Measurements from ENCODE around the gene ATP8B1. TPM values are rescaled to one million over a fixed set of nuclear protein-coding genes. Genes with fewer than 3 reads are reported as not detected.

The ATP8B1 gene
- total RNA-seq, 1 experiment from 2014 or later = 15.9 TPM

DNA sequence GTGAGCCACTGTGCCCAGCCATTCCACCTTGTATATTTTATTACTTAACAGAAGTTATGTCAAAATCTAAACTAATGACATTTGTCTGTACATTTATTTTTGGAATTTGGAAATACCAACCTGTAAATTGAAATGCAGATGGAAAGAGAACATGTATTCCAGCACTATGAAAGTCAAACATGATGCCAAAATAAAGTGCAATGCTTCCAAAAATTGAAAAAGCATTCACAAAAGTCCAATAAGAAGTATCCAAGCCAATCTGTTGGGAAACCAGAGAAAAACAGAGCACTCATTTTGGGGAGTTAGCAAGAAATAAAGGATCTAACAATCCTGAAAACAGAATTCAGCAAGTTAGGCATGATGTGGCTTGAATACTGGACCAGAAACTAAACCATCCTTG lies 151.2 kb downstream of the ATP8B1 start (continued):
- TF ChIP-seq REST (IDR thresholded peaks at IDR 0.05; ENCODE audit: low read depth) = no peak

DNA sequence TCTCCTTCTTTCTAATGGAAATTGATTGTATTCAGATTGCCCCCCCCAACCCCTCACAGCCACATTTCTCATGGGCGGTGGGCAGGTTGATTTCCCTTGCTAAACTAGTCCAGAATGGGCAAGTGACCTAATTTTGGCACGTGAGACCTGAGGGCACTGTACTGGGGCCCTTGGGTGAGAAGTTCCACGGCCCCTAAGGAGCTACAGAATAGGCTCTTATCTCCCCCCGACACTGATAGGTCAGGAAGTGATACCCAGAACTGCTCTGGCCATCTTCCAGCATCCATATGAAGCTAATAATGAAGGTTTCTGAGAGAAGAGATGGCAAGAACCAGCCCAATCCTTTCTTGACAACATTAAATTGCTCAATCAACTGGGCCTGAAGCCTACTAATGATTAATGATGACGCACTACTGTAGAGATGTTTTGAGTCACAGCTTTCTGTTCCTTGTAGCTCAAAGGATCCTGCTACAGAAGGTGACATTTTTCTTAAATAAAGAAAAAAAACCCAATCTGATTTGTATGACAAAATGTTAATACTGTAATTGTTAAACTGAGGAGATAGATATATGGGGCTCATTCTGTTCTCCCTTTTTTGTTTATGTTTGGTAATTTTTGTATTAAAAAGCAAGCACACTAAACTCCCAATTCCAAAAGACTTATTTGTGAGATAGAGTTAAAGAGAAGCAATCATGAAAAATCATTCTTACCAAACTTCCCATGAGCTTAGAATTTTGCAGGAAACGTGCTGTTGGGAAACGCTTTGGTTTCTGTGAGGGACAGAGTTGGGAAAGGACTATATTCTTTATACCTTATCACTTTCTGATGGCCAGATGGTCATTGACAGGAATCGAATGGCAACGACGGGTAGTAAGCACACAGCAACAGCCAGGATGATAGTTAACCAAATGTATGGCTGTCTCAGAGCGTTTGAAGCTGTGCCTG lies 153.3 kb downstream of the ATP8B1 start:
- Histone ChIP-seq H3K4me2 (ENCODE audit: low read length) (no peak overlapping the region), H3K4me3 (replicated peaks in 1 of 2; ENCODE audit: low read depth in 1 of 2, low read length in 2 of 2) (no peak overlapping the region), H3K9ac (ENCODE audit: low read length) (no peak overlapping the region), H3K27me3 (ENCODE audit: insufficient read depth, low read length) (no peaks in the 10 kb centered on the region), H3K79me2 (ENCODE audit: insufficient read depth, low read length) (peaks cover 10% of the 10 kb centered on the region), H3K9me2 (ENCODE audit: insufficient read depth) (no peaks in the 10 kb centered on the region), H3K9me3 (ENCODE audit: control insufficient read depth in 1 of 2, insufficient read depth in 1 of 2, low read depth in 1 of 2, low read length in 2 of 2) (no peaks in the 10 kb centered on the region), H3K4me1 (ENCODE audit: control insufficient read depth in 1 of 2, insufficient read depth in 2 of 2, low read length in 2 of 2) (no peaks in the 10 kb centered on the region), H3K27ac (ENCODE audit: low read depth, low read length) (no peak overlapping the region), H2AFZ (ENCODE audit: low read depth, low read length, poor library complexity, severe bottlenecking) (no peak overlapping the region), H3K36me3 (ENCODE audit: control insufficient read depth in 1 of 2, insufficient read depth in 2 of 2, low read length in 2 of 2) (peaks cover 0 to 1% of the 10 kb centered on the region in 2 experiments; a peak in 2 of 4 replicates), H4K20me1 (ENCODE audit: insufficient read depth) (no peaks in the 10 kb centered on the region)
- intact Hi-C loops (cut with micrococcal nuclease) = loop anchor here (10.0 kb wide), 1 partner anchor 205 kb away; no protein-coding TSS in a partner anchor
- BruUV-seq (replicated peaks) = no TSS peak
- ATAC-seq (no peak), DNase-seq (ENCODE audit: low read depth, low spot score) (no peak)
- TF ChIP-seq CEBPB (IDR thresholded peaks at IDR 0.05; ENCODE audit: low read depth) (peak; percentile 73), RAD21 (IDR thresholded peaks at IDR 0.05; ENCODE audit: low read depth) (no peak), FOSL1 (IDR thresholded peaks at IDR 0.05; ENCODE audit: low read depth) (peak; percentile 37)
- ChIA-PET CTCF (no interaction called here), RAD21 (ENCODE audit: low non-redundant PET in 1 of 2, low total read pairs in 2 of 2, uncharacterized antibody in 2 of 2, unreplicated experiment in 2 of 2) (no interaction called here), POLR2A (no interaction called here)

Data from HCT116 (cell line).